GM06990 (cell line): ENCODE data around the gene WNK2.

Experiments used
- DNase-seq: peaks from one replicate; pipeline ENCODE4 v3.0.0-alpha.2; 2011; ENCODE audit not compliant: insufficient read length; ENCODE audit errors: extremely low read depth
- H3K27me3 ChIP-seq: replicated peaks from 2 replicates; pipeline ENCODE4 v1.6.0; 2011; ENCODE audit warnings: low read length; ENCODE audit not compliant: control insufficient read depth, insufficient read depth
- H3K36me3 ChIP-seq: 2 replicates; pipeline ENCODE4 v1.5.1; 2011; ENCODE audit warnings: low read length; ENCODE audit not compliant: control insufficient read depth, insufficient read depth
- H3K4me3 ChIP-seq: replicated peaks from 2 replicates; pipeline ENCODE4 v1.5.1; 2011; ENCODE audit warnings: low read depth, mild to moderate bottlenecking, control low read depth, low read length
- CTCF ChIP-seq: IDR thresholded peaks from 2 replicates; pipeline ENCODE4 v1.5.1; 2011; ENCODE audit warnings: low read length, control low read depth, mild to moderate bottlenecking, inconsistent platforms; ENCODE audit not compliant: insufficient read depth, poor library complexity, severe bottlenecking

Gene WNK2

GRCh38 chr9:93185266-93186214 lies 1.6 kb downstream of the WNK2 start:
- H3K27me3 ChIP-seq: peaks cover 2% of the 10 kb centered on the region
- H3K4me3 ChIP-seq: no peak overlapping the region
- H3K36me3 ChIP-seq: no peaks in the 10 kb centered on the region
- no peak for TF ChIP-seq CTCF
- no peak for DNase-seq

GRCh38 chr9:93186215-93186945 lies 2.4 kb downstream of the WNK2 start:
- Histone ChIP-seq H3K36me3 (no peaks in the 10 kb centered on the region), H3K4me3 (no peak overlapping the region), H3K27me3 (peaks cover 2% of the 10 kb centered on the region)
- no peak for DNase-seq
- no peak for TF ChIP-seq CTCF

- Histone ChIP-seq H3K27me3 (peaks cover 2% of the 10 kb centered on the region), H3K36me3 (no peaks in the 10 kb centered on the region), H3K4me3 (no peak overlapping the region)
- no peak for TF ChIP-seq CTCF
- DNase-seq: no peak
Measured at GRCh38 chr9:93187047-93187446, 3.1 kb downstream of the WNK2 start.

GRCh38 chr9:93187574-93187973 lies 3.6 kb downstream of the WNK2 start:
- Histone ChIP-seq H3K27me3 (peaks cover 2% of the 10 kb centered on the region), H3K4me3 (no peak overlapping the region), H3K36me3 (no peaks in the 10 kb centered on the region)
- TF ChIP-seq CTCF: no peak
- DNase-seq: no peak

GRCh38 chr9:93188426-93189368 lies 4.8 kb downstream of the WNK2 start:
- Histone ChIP-seq H3K27me3 (peaks cover under 1% of the 10 kb centered on the region), H3K4me3 (no peak overlapping the region), H3K36me3 (no peaks in the 10 kb centered on the region)
- no peak for TF ChIP-seq CTCF
- no peak for DNase-seq
